NCI-H748 treated with DMSO at 0.1 percent for 48 hours (cell line): ENCODE measurements around the gene PGLYRP3.

ENCODE experiments used
- DNase-seq: peaks from one replicate; lab custom pipeline; 2025; lab: John Stamatoyannopoulos, UW

PGLYRP3 gene

GRCh38 chr1:153313288-153313687 lies 536 bp upstream of the PGLYRP3 start:
- no peak for DNase-seq

- no peak for DNase-seq
These were observed 2.2 kb downstream of the PGLYRP3 start for GRCh38 chr1:153310526-153310925.

GRCh38 chr1:153309441-153309840 lies 3.3 kb downstream of the PGLYRP3 start:
- no peak for DNase-seq

- DNase-seq = no peak
These were observed 4.2 kb downstream of the PGLYRP3 start for GRCh38 chr1:153308540-153308939.

- DNase-seq = no peak
These were observed 5.5 kb downstream of the PGLYRP3 start for GRCh38 chr1:153307221-153307600.

- DNase-seq = no peak
These were observed 6.2 kb downstream of the PGLYRP3 start for GRCh38 chr1:153306303-153307220.

- no peak for DNase-seq
These were observed 7.1 kb downstream of the PGLYRP3 start for GRCh38 chr1:153305682-153306081.

GRCh38 chr1:153302308-153302707 lies 10.4 kb downstream of the PGLYRP3 start:
- DNase-seq = no peak

- DNase-seq = no peak
These were observed 18.9 kb downstream of the PGLYRP3 start for GRCh38 chr1:153293851-153294250.

GRCh38 chr1:153293480-153293775 lies 19.3 kb downstream of the PGLYRP3 start:
- DNase-seq = no peak

GRCh38 chr1:153292740-153293479 lies 19.8 kb downstream of the PGLYRP3 start:
- no peak for DNase-seq

GRCh38 chr1:153292185-153292584 lies 20.6 kb downstream of the PGLYRP3 start:
- DNase-seq = no peak

- no peak for DNase-seq
These were observed 21.2 kb downstream of the PGLYRP3 start for GRCh38 chr1:153291514-153291913.

- no peak for DNase-seq
These were observed 24.0 kb downstream of the PGLYRP3 start for GRCh38 chr1:153288634-153289275.

GRCh38 chr1:153277852-153278251 lies 34.9 kb downstream of the PGLYRP3 start:
- no peak for DNase-seq

GRCh38 chr1:153272186-153272585 lies 40.6 kb downstream of the PGLYRP3 start:
- DNase-seq = no peak

GRCh38 chr1:153271711-153272110 lies 41.0 kb downstream of the PGLYRP3 start:
- DNase-seq = no peak

GRCh38 chr1:153265457-153265856 lies 47.3 kb downstream of the PGLYRP3 start:
- DNase-seq = no peak

GRCh38 chr1:153262462-153263157 lies 50.1 kb downstream of the PGLYRP3 start:
- no peak for DNase-seq

GRCh38 chr1:153262070-153262366 lies 50.7 kb downstream of the PGLYRP3 start:
- DNase-seq = peak; percentile 14

GRCh38 chr1:153261281-153262069 lies 51.3 kb downstream of the PGLYRP3 start:
- DNase-seq = no peak
